Stimulated activated CD4-positive, alpha-beta T cell treated with anti-CD3 and anti-CD28 coated beads, Interleukin-12 subunit alpha, Interleukin-12 subunit beta, amount 100 ng/mL, for 4 hours (primary cell): ENCODE measurements around the gene GABBR2.
"Not testable (repeated sequence)": the region's sequence is repeated elsewhere in the genome, so short reads cannot be mapped to it uniquely, and the experiment has no call there.

ENCODE experiments used
- DNase-seq: peaks from one replicate; pipeline ENCODE4 v3.0.0-alpha.2; 2020

GABBR2 gene

DNA sequence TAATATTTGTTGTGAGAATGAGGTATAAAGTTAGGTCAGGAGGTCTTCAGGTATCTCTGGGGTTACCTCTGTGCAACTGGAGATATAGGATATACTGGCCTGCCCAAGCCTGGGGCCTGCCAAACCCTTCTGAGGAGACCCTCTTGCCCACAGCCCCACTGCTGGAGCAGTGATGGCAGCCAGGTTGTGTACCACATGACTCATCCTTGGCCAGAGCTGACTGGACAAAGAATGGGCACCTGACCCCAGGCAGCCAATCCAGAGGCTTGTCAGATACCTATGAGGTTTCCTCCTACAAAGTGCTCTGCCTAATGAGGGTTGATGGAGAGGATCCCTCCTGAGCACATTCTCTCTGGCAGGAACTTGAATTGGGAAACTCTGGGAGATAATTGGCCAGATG, 397.2 kb downstream of the GABBR2 start:
- no peak for DNase-seq

DNA sequence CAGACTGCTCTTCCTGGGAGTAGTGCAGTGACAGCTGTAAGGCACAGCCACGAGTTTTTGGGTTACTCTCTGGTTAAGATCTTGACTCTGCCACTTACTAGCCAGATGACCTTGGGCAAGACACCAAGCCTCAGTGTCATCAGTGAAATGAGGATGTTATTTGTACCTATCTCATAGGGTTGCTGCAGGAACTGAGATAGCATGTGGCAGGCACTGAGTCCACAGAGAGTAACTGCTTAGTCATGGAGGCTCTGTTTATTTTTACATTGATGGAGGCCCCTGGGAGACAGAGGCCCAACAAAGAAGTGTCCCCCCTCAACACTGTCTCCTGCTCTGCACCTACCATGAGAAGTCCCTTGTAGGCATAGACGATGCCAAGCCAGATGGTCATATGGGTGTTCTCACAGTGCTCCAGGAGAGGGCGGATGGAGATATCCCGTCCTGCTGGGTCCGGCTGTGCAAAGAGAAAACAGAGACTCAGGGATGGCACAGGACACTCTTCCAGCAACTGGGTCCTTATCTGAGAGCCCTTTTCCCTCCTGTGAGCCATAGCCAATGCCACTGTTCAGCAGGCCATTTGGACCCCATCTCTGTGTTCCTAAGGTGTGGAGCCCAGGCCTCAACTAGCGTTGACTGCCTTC, 397.9 kb downstream of the GABBR2 start:
- no peak for DNase-seq

DNA sequence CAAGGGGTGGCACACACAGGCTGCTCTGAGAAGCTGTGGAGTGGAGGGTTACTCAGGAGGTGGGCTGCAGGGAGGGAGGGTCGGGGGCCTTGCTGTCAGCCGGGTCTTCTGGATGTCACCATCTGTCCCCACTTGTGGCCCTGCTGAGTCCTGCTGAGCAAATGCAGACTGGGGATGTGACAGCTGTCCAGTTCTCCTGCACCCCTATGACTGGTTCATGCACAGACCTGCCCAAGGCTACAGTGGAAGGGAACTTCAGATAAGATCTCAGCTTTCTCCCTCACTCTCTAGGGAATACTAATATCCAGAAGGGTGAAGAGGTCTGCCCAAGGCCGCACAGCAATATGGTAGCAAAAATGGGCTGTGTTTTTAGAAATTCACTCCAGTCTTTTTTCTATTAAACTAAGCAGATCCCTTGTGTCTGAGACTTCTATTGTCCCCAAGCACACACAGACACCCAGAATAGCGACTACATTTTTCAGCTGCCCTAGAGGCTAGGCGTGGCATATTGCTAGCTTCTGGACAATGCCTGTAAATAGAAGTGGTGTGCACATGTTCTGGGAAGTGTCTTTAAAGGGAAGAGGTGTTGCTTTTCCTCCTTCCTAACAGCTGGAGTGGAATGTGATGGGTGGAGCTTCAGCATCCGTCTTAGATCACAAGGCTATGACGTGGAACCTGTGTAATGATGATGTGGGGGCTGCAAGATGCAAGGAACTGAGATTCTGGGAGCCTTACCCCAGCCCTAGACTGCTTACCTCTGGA, 402.2 kb downstream of the GABBR2 start:
- no peak for DNase-seq

DNA sequence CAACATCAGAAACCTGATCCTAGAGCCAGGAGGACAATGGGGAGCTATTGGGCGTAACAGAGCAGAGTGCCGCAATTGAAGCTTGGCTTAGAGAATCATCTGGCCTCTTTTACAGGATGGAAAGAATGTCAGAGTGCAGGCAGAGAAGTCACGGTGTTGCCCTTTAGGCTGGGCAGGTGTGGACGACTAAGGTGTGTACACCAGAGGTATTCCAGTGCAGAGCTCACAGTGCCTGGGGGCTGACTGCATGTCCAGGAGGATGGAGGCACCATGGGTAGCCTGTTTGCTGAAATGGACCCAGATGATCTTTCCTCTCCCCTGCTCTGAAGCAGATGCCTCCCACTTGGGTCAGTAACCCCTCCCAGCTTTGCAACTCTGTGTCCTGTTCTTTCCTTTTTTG, 404.4 kb downstream of the GABBR2 start:
- no peak for DNase-seq

DNA sequence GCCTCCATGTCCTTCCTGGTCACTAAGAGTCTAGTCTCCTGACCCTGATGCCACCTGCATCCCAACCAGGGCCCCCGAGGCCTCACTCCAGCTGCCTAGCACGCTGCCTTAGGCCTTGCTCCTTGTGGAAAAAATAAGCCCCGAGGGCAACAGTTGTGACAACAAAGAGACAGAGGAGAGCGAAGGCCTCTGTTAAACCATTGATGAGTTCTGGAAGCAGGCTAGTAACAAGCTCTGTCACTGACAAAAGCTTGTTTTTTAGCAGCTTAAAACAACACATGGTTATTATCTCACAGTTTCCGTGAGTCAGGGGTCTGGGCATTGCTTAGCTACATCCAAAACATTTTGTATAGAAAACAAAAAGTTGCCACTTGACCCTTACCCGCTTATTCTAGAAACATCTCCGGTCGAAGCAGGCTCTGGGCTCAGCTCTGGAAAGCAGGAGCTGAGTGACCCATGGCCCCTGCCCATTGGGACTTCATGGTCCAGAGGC, 405.1 kb downstream of the GABBR2 start:
- no peak for DNase-seq

DNA sequence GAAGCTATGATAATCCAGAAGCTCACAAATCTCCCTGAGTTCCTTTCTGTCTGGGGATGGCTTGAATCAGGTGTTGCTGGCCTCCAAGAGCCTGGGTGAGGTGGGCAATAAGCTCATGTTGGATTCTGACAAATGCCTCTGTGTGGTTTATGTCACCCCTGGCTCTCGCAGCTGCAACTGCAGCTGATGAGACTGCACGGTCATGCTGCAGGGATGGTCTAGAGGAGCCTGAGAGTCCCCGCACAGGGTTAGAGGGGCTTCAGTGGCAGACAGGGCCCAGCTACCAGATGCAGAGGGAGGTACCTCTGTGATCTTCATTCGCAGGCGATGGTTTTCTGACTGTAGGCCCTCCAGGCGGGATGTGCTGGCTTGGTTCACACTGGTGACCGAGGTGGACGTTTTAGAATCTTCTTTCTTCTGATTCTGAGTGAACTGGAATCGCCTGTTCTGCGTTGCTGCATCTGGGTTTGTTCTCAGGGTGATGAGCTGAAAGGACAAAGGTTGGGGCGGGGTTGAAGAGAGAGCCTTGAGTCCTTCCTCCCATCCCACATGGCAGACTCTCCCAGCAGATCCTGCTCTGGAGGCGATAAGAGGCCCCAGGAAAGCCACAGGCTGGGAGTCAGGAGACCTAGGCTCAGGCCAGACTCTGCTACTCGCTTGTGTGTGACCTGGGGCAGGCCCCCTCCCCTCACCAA, 405.6 kb downstream of the GABBR2 start:
- no peak for DNase-seq

DNA sequence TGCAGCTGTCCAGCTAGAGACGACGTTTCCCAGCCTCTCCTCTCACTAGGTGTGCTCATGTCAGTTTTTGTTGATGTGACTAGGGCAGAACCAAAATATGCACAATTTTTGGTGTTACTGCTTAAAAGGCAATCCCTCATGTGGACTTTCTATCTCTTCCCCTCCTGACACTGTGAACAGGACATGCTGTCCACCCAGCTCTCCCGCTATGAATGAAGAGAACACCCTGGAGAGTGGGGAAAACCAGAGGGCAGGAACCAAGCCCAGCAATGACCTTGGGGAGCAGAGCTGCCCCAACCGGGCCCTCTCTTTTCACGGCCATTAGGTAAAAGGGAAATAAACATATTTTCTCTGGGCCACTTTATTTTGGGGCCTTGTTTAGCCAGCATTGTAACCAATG, 406.6 kb downstream of the GABBR2 start:
- DNase-seq: no peak

DNA sequence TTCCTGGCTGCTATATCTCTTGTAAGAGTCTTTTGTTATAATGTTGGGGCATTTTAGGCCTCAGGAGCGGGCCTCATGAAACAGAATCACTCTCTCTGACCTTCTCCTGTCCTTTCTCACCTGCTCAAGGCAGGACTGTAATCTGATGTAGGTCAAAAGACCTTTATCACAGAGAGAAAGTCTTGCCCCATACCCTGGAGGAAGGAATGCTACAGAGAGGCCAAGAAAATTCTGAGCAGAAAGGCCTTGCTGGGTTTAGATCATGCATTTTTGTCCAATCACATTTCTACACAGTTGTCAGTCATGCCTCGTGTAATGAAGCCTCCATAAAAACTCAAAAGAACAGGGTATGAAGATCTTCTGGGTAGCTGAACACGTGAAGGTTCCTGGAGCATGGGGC, 408.1 kb downstream of the GABBR2 start:
- DNase-seq: no peak

DNA sequence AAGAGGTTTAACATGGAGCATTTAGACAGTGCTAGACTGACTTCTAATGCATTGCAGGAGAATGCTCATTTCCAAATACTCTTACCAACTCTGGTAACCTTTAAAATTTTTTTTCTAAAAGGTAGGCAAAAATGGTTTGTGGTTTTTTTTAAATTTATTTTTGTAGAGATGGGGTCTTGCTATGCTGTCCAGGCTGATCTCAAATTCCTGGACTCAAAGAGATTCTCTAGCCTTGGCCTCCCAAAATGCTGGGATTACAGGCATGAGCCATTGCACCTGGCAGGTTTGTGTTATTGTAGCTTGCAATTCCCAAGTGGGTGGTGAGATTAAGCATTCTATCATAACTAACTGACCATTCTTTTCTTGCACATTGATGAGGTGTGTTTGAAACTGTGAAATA, 410.3 kb downstream of the GABBR2 start:
- no peak for DNase-seq

DNA sequence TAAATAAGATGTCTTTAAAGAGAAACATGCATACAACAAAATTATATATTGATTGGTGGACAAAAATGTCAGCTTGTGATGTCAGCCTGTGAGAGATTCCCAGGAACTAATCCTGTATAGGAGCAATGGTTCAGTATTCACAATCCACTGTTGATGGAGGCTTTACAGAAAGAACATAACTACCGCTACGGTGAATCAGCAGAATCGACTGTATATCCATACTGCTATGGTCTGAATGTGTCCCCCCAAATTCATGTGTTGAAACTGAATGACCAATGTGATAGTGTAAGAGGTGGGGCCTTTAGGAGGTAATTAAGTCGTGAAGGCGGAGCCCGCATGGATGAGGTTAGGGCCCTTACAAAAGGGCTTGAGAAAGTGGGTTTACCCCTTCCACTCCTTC, 412.9 kb downstream of the GABBR2 start:
- DNase-seq: no peak

DNA sequence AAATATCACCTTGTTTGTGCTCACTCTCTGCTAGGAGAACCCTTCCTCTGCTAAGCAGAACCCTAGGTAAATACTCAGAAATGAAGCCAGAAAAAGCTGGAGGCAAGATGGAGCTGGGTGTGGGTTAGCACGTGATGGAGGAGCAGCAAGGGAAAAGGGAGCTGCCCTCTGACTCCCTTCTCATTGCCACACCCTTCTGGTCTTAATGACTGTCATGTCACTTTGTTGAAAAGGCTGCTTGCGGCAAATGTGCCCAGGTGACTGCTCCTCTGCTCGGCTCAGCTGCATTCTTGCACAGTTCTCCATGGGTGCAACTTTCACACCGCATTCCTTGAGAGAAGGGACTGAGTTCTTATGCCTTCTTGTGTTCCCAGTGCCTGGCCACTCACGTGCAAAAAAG, 416.9 kb downstream of the GABBR2 start:
- DNase-seq: no peak

DNA sequence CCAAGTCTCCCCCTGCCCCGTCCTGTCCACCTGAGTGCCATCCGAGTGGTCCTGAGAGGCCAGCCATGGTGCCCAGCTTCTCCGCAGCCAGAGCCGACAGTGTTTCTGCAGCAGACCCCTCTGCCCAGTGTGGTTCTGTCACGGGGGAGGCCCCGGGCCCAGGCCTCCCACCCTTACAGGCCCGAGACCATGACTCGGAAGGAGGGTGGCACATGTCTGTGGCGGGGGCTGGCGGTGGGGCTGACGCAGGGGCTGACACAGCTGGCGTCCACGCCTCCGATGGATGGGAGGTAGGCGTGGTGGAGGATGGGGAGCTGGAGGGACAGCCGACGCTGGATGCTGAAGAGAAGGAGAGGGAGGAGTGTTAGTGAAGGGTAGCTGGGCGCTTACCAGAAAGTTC, 418.3 kb downstream of the GABBR2 start:
- no peak for DNase-seq

DNA sequence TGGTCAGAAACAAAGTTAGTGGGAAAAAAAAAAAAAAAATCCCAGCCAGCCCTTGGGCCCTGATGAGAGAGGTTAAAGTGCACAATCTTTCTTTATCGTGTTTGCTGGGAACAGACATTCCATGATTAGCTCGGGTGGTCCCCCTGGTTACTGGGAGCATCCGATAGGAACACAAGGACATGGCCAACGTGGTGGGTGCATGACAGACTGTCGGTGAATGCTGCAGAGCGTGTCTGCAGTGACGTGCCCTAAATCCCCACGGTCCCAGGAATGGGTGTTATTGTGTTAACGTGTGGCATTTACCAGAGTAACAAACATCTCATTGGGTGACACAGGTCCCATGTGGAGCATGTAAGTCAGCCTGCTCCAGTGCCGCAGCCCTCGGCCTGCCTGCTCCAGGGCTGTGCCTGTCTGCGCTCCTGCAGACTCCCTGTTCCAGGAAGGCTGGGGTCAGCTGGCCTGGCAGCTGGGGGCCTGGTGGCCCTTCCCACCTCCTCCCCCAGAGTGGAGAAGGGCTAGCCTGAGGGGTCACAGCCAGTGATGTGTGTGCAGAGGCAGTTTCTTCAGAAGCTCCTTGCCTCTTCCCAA, 419.0 kb downstream of the GABBR2 start:
- no peak for DNase-seq

DNA sequence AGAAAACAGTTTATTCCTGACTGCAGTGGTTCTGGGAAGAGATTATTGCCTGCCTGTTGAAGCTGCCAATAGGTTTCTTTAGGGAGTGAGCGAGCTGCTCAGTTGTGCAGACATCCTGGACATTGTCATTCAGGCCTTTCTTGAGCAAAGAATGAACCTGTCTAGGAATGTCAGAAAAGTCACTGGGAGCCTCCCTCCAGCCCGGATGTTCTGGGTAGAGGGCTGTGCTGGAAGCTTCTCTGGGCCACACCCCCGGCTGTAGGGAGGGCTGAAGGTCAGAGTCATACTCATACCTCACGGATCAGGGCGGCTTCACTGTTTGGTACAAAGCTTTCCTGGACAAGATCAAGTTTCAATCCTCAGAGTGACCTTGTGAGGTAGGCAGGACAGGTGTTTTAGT, 419.9 kb downstream of the GABBR2 start:
- no peak for DNase-seq

DNA sequence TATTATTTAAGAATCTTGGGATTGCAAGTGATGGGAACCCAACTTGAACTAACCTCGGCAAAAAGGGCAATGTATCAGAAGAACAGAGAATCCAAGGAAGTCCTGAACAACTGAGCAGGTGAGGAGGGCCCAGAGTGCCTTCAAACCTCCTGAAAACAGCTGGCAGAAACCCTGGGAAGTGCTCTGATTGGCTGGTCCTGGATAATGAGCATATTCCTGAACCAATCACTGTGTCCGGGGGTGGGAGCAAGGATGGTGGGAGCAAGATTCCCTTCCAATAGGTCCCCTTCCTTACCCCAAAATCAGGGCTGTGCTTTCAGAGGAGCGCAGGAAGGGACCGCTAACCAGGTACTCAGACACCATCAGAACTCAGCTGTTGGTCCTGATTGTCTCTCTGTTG, 421.4 kb downstream of the GABBR2 start:
- DNase-seq: no peak

DNA sequence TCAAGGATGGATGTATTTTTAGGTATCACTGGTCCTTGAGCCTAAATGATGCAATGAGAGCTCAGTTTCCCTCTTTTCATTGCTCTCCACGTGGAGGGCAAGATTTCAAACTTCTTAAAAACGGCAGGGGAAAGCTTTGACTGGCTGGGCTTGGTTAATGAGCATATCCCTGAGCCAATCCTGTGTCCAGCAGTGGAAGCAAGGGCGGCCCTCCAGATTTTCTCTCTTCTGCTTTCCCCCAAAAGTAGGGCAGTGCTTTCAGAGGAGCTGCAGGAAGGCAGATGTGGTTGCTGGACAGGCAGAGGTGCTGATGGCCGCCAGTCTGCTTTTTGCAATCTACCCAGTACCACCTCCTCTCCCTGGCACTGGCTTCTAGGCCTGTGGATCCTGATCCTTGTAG, 423.3 kb downstream of the GABBR2 start:
- no peak for DNase-seq

DNA sequence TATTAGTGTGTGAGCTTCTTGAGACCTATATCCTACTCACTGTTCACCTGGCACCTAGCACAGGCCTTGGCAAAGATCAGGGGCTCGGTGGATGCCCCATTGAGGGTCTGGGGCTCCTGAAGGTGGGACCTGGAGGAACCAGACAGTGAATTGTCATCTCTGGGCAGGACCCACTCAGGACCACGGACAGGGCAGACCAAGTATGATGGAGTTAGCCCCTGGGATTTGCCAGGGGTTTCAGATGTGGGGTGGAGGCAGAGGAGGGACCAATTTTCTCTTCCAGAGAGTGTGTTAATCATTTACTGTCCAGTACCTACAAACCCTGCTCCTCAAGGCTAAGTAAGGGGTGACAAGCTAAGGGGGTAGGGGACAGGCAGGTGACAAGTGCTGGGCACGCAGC, 424.0 kb downstream of the GABBR2 start:
- DNase-seq: no peak

DNA sequence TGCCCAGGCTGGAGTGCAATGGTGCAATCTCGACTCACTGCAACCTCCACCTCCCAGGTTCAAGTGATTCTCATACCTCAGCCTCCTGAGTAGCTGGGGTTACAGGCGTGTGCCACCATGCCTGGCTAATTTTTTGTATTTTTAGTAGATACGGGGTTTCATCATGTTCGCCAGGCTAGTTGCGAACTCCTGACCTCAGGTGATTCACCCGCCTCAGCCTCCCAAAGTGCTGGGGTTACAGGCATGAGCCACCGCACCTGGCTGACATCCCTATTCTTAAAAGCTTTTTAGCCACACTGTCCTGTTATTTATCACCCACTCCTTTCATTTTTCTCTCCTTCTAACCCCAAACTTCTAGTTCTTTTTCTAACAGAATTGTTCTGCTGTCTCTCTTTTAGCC, 425.6 kb downstream of the GABBR2 start:
- DNase-seq: not testable (repeated sequence)

DNA sequence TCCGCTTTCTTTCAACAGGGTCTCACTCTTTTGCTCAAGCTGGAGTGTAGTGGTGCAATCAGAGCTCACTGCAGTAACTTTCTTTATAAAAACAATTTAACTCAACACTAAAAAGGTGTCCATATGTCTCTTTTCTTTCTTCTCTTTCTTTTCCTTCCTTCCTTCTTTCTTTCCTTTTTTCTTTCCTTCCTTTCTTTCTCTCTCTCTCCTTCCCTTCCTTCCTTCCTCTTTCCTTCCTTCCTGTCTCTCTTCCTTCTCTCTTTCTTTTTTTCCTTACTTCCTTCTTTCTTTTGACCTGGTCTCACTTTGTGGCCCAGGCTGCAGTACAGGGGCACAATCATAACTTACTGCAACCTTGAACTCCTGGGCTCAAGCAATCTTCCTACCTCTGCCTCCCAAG, 427.5 kb downstream of the GABBR2 start:
- DNase-seq: no peak

DNA sequence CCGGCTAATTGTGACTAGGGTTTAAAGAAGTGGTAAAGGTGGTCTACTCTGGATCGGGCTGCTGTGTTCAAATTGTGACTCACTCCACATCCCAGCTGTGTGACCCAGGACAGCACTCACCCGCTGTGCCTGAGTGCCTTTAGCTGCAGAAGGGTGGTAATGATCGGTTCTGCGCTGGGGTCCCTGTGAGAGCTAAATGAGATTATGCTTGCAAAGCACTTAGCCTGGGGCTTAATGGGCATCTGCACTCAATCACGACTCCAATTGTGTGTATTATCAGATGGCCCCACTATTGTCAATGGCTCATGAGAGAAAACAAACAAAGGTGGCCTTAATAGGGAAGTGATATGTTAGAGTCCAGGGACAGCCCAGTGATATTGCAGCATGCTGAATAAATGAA, 428.2 kb downstream of the GABBR2 start:
- no peak for DNase-seq

DNA sequence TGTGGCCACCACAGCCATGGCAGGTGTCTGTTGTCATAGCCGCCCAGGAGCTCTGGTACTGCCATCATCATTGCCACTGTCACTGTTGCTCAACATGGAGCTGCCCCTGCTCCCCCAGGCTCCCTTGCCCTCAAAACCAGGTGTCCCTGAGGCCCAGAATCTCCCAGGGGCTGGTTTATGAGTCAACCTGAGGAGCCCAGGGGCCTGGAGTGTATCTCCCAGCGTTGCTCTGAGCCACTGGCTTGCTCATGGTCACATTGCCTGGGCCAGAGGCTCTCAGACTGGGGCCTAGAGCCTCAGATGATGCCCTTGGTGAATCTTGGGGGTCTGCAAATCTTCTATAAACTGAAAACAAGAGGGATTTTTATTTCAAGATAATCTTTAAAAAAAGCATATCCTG, 428.6 kb downstream of the GABBR2 start:
- DNase-seq: no peak

DNA sequence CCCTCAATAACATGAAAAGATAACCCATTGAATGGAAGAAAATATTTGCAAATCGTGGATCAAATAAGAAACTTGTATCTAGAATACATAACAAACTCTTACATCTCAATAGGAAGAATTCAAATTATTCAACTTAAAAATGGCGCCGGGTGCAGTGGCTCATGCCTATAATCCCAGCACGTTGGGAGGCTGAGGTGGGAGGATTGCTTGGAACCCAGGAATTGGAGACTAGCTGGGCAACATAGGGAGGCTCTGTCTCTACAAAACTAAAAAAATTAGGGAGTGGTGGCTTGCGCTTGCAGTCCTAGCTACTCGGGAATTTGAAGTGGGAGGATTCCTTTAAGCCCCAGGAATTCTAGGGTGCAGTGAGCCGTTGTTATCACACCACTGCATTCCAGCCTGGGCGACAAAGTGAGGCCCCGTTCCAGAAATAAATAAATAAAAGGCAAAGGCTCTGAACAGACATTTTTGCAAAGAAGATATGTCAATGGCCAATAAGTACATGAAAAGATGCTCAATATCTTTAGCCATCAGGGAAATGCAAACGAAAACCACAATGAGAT, 431.7 kb downstream of the GABBR2 start:
- DNase-seq: no peak

DNA sequence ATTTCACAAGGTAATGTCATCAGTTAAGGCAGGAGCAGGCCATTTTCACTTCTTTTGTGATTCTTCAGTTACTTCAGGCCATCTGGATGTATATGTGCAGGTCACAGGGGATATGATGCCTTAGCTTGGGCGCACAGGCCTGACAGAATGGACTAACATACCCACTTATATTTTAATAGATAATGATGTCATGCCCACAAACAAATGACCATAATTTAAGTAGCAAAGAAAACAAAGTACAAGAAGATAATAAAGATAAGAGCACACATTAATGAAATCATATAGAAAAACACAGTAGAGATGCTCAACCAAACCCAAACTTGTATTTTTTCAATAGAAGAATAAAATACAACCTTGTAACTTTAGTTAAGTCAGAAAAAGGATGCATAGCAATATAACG, 433.6 kb downstream of the GABBR2 start:
- DNase-seq: no peak
